GM06990 (cell line): ENCODE data around the gene OCRL.
A peak's percentile ranks its signal among the peaks of the same experiment; 100 is the strongest.

Source experiments
- DNase-seq: peaks from one replicate; pipeline ENCODE4 v3.0.0-alpha.2; 2011; ENCODE audit not compliant: insufficient read length; ENCODE audit errors: extremely low read depth
- H3K27me3 ChIP-seq: replicated peaks from 2 replicates; pipeline ENCODE4 v1.6.0; 2011; ENCODE audit warnings: low read length; ENCODE audit not compliant: control insufficient read depth, insufficient read depth
- H3K36me3 ChIP-seq: 2 replicates; pipeline ENCODE4 v1.5.1; 2011; ENCODE audit warnings: low read length; ENCODE audit not compliant: control insufficient read depth, insufficient read depth
- H3K4me3 ChIP-seq: replicated peaks from 2 replicates; pipeline ENCODE4 v1.5.1; 2011; ENCODE audit warnings: low read depth, mild to moderate bottlenecking, control low read depth, low read length
- CTCF ChIP-seq: IDR thresholded peaks from 2 replicates; pipeline ENCODE4 v1.5.1; 2011; ENCODE audit warnings: low read length, control low read depth, mild to moderate bottlenecking, inconsistent platforms; ENCODE audit not compliant: insufficient read depth, poor library complexity, severe bottlenecking

Gene OCRL

GRCh38 chrX:129522184-129523078 lies 17.6 kb upstream of the OCRL start:
- no peaks in the 10 kb centered on the region for H3K36me3 ChIP-seq
- no peaks in the 10 kb centered on the region for H3K27me3 ChIP-seq
- DNase-seq = no peak
- H3K4me3 ChIP-seq = peak overlapping the region; percentile 32
- TF ChIP-seq CTCF = no peak

- H3K36me3 ChIP-seq = no peaks in the 10 kb centered on the region
- H3K27me3 ChIP-seq = no peaks in the 10 kb centered on the region
- DNase-seq = no peak
- no peak for TF ChIP-seq CTCF
- H3K4me3 ChIP-seq = peak within 1 kb of the TSS; percentile 32
These were observed 16.8 kb upstream of the OCRL start, which contains the start of gene SMARCA1 for GRCh38 chrX:129523079-129523911. Gene SMARCA1 (minus strand): TSS chrX:129523490. CDS start chrX:129523370, 120 bp downstream.

GRCh38 chrX:129524250-129524850 lies 15.7 kb upstream of the OCRL start:
- Histone ChIP-seq H3K36me3 (no peaks in the 10 kb centered on the region), H3K27me3 (no peaks in the 10 kb centered on the region), H3K4me3 (no peak overlapping the region)
- DNase-seq = no peak
- no peak for TF ChIP-seq CTCF

GRCh38 chrX:129525162-129525561 lies 14.9 kb upstream of the OCRL start:
- no peak for TF ChIP-seq CTCF
- no peak for DNase-seq

GRCh38 chrX:129525896-129526295 lies 14.2 kb upstream of the OCRL start:
- no peak for TF ChIP-seq CTCF
- H3K27me3 ChIP-seq = no peaks in the 10 kb centered on the region
- no peak for DNase-seq

More at GRCh38 chrX:129525162-129525561, 14.9 kb upstream of the OCRL start:
- no peaks in the 10 kb centered on the region for H3K27me3 ChIP-seq
- H3K36me3 ChIP-seq = no peaks in the 10 kb centered on the region
- H3K4me3 ChIP-seq = no peak overlapping the region

More at GRCh38 chrX:129525896-129526295, 14.2 kb upstream of the OCRL start:
- no peaks in the 10 kb centered on the region for H3K36me3 ChIP-seq
- H3K4me3 ChIP-seq = no peak overlapping the region
